Suppressor macrophage treated with lipopolysaccharide for 4 hours (primary cell): ENCODE results near the gene PPME1.

Source experiments
- DNase-seq: peaks from one replicate; pipeline ENCODE4 v3.0.0-alpha.2; 2020

PPME1 gene

DNA sequence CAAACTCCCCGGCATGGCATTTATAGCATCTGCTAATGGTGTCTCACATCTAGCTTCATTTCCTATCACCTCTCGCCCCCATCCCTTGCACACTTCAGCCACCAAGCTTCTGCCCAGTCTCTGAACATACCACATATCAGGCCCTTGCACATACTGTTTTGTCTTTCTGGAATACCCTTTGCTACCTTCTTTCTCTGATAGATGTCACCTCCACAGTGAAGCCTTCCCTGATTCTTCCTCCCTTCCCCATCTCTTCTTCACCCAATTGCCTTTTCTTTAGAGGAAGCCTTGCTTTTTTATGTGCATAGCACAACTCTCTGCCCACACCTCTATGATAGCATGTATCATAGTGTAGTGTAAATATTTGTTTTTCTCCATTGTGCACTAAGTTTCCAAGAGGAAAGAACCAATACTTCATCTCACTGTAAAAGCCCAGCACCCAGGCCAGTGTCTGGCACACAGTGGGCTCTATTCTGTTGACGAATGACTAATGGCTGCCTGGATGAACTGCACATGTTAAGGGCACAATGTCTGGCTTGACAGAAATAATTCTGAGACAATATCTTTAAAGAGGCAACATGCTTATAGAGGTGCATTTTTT lies 112.6 kb downstream of the PPME1 start:
- no peak for DNase-seq

DNA sequence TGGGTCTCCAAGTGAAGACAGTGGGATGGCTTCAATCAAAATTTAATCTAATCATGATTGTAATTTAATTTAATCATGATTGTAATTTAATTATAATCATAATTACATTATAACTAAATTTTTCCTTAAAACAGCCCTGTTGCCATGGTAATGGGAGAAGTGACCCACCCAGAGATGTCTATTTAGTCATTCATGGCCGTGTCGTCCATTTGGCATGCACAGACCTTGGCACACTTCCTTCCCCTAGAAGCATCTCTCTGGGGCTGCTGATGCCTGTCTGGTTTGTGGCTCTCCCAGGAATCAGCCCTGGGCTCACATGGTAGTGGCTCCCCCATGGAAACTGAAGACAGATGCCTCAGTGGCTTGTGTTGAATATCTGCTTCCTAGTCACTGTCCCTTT lies 113.4 kb downstream of the PPME1 start:
- DNase-seq, result no peak

DNA sequence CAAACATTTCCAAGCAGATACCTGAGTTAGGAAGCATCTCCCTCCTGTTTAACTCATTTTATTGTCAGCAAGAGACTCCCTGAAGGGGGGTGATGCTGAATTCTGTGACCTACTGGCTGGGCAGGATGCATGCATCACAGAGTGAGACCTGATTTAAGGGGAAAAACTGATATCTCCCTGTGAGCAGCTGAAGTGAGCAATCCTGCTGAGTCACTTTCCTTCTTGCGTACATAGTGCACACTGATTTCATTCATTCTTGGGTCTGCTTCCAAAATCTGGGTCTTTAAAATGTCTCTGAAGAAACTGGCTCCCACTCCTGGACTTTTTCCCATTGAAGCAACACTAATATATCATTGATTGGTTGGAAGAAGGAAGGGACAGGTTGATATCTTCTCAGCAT lies 117.1 kb downstream of the PPME1 start:
- DNase-seq, result peak; percentile 47

DNA sequence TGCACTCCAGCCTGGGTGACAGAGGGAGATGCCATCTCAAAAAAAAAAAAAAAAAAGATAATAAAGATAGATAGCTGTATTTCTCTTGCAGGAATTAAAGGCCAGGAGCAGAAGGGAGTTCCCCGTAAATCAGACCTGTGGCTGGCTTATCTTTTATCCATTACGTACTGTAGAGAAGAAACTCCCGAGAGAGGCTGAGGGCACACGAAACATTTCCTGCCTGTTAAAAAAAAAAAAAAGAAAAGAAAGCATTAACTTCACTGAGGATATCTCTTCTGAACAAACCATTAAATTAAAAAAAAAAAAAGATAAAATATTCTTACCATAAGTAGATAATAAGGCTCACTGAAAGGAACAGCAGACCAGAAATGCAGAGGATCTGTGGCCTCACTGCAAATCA lies 117.8 kb downstream of the PPME1 start:
- DNase-seq, result no peak

- DNase-seq, result no peak
These were observed 126.4 kb downstream of the PPME1 start for GRCh38 chr11:74297484-74297883.

GRCh38 chr11:74299015-74299414 lies 127.9 kb downstream of the PPME1 start:
- no peak for DNase-seq
